Measurements from ENCODE around the gene HSBP1.

DNA sequence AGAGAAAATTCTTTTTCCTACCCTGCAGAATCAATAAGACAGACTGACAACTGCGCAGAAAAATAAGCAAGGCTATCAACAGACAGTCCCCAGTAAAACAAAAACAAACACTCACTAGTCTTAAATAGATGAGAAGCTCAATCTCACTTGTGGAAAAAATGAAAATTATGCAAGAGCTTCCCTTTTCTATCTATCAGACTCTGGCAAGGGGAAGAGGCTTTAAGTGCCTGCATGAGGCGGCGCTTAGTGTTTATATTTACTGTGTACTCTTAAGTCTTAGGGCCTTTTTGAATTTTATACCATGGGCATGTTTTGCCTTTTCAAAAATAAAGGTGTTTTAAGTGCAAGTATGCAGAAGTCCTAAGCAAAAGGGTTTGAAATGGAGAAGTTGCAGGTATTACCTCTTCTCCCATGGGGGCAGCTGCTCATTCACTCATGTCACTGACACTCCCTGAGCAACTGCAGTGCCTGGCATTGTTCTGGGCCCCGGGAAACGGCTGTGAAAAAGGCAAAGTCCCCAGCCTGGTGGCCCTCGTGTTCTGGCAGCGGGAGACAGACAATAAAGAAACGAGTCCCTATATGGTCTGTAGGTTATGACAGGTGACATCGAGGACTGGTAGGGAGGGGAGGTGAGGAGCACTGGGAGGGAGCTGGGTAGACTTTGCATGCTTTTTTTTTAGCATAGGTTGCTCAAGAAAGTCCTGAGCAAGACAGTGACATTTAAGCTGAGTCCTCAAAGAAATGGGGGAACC, 35.2 kb downstream of the HSBP1 start:
- TF ChIP-seq POLR2A (IDR thresholded peaks at IDR 0.05) = no peak
- TF ChIP-seq, protein P1, sequence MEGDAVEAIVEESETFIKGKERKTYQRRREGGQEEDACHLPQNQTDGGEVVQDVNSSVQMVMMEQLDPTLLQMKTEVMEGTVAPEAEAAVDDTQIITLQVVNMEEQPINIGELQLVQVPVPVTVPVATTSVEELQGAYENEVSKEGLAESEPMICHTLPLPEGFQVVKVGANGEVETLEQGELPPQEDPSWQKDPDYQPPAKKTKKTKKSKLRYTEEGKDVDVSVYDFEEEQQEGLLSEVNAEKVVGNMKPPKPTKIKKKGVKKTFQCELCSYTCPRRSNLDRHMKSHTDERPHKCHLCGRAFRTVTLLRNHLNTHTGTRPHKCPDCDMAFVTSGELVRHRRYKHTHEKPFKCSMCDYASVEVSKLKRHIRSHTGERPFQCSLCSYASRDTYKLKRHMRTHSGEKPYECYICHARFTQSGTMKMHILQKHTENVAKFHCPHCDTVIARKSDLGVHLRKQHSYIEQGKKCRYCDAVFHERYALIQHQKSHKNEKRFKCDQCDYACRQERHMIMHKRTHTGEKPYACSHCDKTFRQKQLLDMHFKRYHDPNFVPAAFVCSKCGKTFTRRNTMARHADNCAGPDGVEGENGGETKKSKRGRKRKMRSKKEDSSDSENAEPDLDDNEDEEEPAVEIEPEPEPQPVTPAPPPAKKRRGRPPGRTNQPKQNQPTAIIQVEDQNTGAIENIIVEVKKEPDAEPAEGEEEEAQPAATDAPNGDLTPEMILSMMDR (IDR thresholded peaks at IDR 0.05) = no peak

Data from lower leg skin (tissue), 3 donors.